OCI-LY1 (cell line): Measurements from ENCODE around the gene MBOAT2.

Experiments used
- H2AFZ ChIP-seq: fragments of 200-600 bp; sonication (generic), shearing (Covaris generic); 2 replicates; pipeline ENCODE4 v1.6.0; 2014; ENCODE audit warnings: antibody characterized with exemption, mild to moderate bottlenecking, low read length
- H3F3A ChIP-seq: fragments of 200-600 bp; sonication (generic), shearing (Covaris generic); 2 replicates; pipeline ENCODE4 v1.6.0; 2014; ENCODE audit warnings: mild to moderate bottlenecking, antibody characterized with exemption, low read length, moderate library complexity; ENCODE audit not compliant: insufficient read depth
- H3K27ac ChIP-seq: fragments of 200-600 bp; sonication (generic); 2 replicates; pipeline ENCODE4 v1.5.1; 2014; ENCODE audit warnings: low read length, mixed run types, mild to moderate bottlenecking, low read depth; ENCODE audit not compliant: poor library complexity, severe bottlenecking
- H3K27me3 ChIP-seq: fragments of 200-600 bp; sonication (generic); 2 replicates; pipeline ENCODE4 v1.6.0; 2014; ENCODE audit warnings: antibody characterized with exemption, mild to moderate bottlenecking, low read length, moderate library complexity; ENCODE audit not compliant: insufficient read depth
- H3K36me3 ChIP-seq: fragments of 200-600 bp; sonication (generic); 2 replicates; pipeline ENCODE4 v1.6.1; 2014; ENCODE audit warnings: mild to moderate bottlenecking, antibody characterized with exemption, low read length, moderate library complexity, mixed read lengths; ENCODE audit not compliant: insufficient read depth
- H3K4me1 ChIP-seq: fragments of 200-600 bp; sonication (generic); 2 replicates; pipeline ENCODE4 v1.5.1; 2014; ENCODE audit warnings: mild to moderate bottlenecking, low read length, moderate library complexity; ENCODE audit not compliant: insufficient read depth, severe bottlenecking
- H3K4me2 ChIP-seq: fragments of 200-600 bp; sonication (generic), shearing (Covaris generic); 2 replicates; pipeline ENCODE4 v1.6.1; 2014; ENCODE audit warnings: low read length
- H3K4me3 ChIP-seq: fragments of 200-600 bp; sonication (generic); 2 replicates; pipeline ENCODE4 v1.5.1; 2014; ENCODE audit warnings: low read length, low read depth, mild to moderate bottlenecking, mixed read lengths; ENCODE audit not compliant: poor library complexity, severe bottlenecking
- H3K79me2 ChIP-seq: fragments of 200-600 bp; shearing (Covaris generic); 2 replicates; pipeline ENCODE4 v1.6.1; 2016; ENCODE audit warnings: mixed run types, low read length, mixed read lengths; ENCODE audit not compliant: insufficient read depth
- H3K9ac ChIP-seq: fragments of 200-600 bp; sonication (generic), shearing (Covaris generic); 2 replicates; pipeline ENCODE4 v1.6.1; 2014; ENCODE audit warnings: mild to moderate bottlenecking, low read length, mixed read lengths
- H3K9me2 ChIP-seq: fragments of 200-600 bp; sonication (generic), shearing (Covaris generic); 2 replicates; pipeline ENCODE4 v1.6.1; 2014; ENCODE audit warnings: low read depth, mild to moderate bottlenecking, low read length, mixed read lengths
- H3K9me3 ChIP-seq: fragments of 200-600 bp; shearing (Covaris generic); 2 replicates; pipeline ENCODE4 v1.6.1; 2014; ENCODE audit warnings: low read length, mixed read lengths
- H4K20me1 ChIP-seq: fragments of 200-600 bp; sonication (generic), shearing (Covaris generic); 2 replicates; pipeline ENCODE4 v1.6.0; 2016; ENCODE audit warnings: mild to moderate bottlenecking, low read length; ENCODE audit not compliant: insufficient read depth
- EZH2 ChIP-seq: fragments of 200-600 bp; sonication (generic), shearing (Covaris generic); IDR thresholded peaks from 2 replicates; pipeline ENCODE4 v1.8.0; 2017; ENCODE audit warnings: borderline replicate concordance, mixed run types, mild to moderate bottlenecking, antibody characterized with exemption, low read length, moderate library complexity, mixed read lengths
- TF ChIP-seq, protein P1 (sequence below): fragments of 200-600 bp; sonication (generic), shearing (Covaris generic); IDR thresholded peaks from 2 replicates; pipeline ENCODE4 v1.5.1; 2017; ENCODE audit warnings: mild to moderate bottlenecking, antibody characterized with exemption, low read length, moderate library complexity, mixed read lengths

The MBOAT2 gene

DNA sequence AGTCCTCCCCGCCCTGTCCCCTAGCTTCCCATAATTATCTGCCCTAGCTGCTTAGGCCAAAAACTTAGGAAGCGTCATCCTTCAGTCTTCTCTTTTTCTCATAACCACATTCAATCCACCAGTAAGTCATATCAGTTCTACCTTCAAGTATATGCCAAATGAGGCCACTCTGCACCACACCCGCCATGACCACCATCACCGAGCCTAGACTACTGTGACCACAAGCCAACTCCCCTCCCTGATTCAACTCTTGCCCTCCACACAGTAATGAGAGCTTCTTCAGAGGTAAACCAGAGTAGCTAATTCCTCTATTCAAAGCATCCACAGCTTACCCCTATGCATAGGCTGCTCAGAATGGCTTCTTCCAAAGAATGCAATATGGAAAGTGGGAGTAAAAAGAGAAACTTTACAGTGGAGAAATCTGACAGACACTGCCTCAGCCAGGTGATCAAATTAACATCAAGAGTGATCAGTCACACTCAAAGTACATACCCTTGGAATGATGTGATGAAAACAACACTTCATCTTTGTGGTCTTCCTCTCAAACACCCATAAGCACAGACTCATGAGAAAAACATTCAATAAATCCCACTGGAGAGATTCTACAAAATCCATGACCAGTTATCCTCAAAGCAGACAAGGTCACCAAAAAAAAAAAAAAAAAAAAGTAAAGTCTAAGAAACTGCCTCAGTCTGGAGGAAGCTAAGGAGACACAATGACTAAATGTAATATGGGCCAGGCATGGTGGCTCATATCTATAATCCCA, 17.7 kb downstream of the MBOAT2 start:
- Histone ChIP-seq H3K9me3 (no peaks in the 10 kb centered on the region), H3K4me3 (no peak overlapping the region), H3K4me2 (no peak overlapping the region), H3K4me1 (no peaks in the 10 kb centered on the region), H3K79me2 (no peaks in the 10 kb centered on the region), H3K27me3 (no peaks in the 10 kb centered on the region), H3K9me2 (no peaks in the 10 kb centered on the region), H3K27ac (no peak overlapping the region), H2AFZ (no peak overlapping the region), H3F3A (peaks cover 3% of the 10 kb centered on the region; the same call in 1 of the 2 replicates), H3K36me3 (no peaks in the 10 kb centered on the region), H4K20me1 (no peaks in the 10 kb centered on the region), H3K9ac (no peak overlapping the region)
- TF ChIP-seq EZH2 = no peak
- TF ChIP-seq, protein P1, sequence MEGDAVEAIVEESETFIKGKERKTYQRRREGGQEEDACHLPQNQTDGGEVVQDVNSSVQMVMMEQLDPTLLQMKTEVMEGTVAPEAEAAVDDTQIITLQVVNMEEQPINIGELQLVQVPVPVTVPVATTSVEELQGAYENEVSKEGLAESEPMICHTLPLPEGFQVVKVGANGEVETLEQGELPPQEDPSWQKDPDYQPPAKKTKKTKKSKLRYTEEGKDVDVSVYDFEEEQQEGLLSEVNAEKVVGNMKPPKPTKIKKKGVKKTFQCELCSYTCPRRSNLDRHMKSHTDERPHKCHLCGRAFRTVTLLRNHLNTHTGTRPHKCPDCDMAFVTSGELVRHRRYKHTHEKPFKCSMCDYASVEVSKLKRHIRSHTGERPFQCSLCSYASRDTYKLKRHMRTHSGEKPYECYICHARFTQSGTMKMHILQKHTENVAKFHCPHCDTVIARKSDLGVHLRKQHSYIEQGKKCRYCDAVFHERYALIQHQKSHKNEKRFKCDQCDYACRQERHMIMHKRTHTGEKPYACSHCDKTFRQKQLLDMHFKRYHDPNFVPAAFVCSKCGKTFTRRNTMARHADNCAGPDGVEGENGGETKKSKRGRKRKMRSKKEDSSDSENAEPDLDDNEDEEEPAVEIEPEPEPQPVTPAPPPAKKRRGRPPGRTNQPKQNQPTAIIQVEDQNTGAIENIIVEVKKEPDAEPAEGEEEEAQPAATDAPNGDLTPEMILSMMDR = no peak

DNA sequence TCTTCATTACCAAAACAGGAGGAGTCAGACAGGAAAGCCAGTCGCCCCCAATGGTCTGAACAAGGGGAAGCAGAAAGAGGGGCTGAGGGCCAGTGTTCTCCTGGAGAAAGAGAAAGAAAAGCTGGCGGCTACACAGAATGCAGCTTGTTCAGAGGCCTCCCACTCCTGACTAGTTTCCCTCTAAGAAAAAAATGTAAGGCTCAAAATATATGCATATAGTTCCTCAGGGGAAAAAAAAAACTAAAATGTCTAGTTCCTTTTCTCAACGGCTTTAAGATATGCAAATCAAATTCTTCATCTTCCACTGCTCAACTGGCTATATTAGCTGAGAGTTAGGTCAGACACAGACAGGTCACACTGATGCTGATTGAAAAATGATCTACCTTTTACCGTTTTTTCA, 18.6 kb downstream of the MBOAT2 start:
- no peaks in the 10 kb centered on the region for H3K36me3 ChIP-seq
- no peaks in the 10 kb centered on the region for H3K79me2 ChIP-seq
- TF ChIP-seq EZH2 = no peak
- TF ChIP-seq, protein P1 = no peak
- no peak overlapping the region for H3K9ac ChIP-seq
- H2AFZ ChIP-seq = no peak overlapping the region
- H3K4me3 ChIP-seq = no peak overlapping the region
- H3K4me2 ChIP-seq = no peak overlapping the region
- no peaks in the 10 kb centered on the region for H4K20me1 ChIP-seq
- peaks cover 3% of the 10 kb centered on the region; the same call in 1 of the 2 replicates for H3F3A ChIP-seq
- no peak overlapping the region for H3K27ac ChIP-seq
- H3K27me3 ChIP-seq = no peaks in the 10 kb centered on the region
- H3K9me2 ChIP-seq = no peaks in the 10 kb centered on the region
- H3K9me3 ChIP-seq = no peaks in the 10 kb centered on the region
- no peaks in the 10 kb centered on the region for H3K4me1 ChIP-seq

GRCh38 chr2:8984157-8984556, 19.3 kb downstream of the MBOAT2 start:
- no peak overlapping the region for H3K4me3 ChIP-seq
- no peak overlapping the region for H3K27ac ChIP-seq

More at GRCh38 chr2:8984157-8984556, 19.3 kb downstream of the MBOAT2 start:
- Histone ChIP-seq H3K9ac (no peak overlapping the region), H3K36me3 (no peaks in the 10 kb centered on the region), H3K79me2 (no peaks in the 10 kb centered on the region), H3K27me3 (no peaks in the 10 kb centered on the region), H3K4me2 (no peak overlapping the region), H3K4me1 (no peaks in the 10 kb centered on the region), H3F3A (peaks cover 3% of the 10 kb centered on the region; the same call in 1 of the 2 replicates), H3K9me3 (no peaks in the 10 kb centered on the region), H2AFZ (no peak overlapping the region), H3K9me2 (no peaks in the 10 kb centered on the region), H4K20me1 (no peaks in the 10 kb centered on the region)
- no peak for TF ChIP-seq EZH2
- TF ChIP-seq, protein P1 = no peak
